Activated naive CD4-positive, alpha-beta T cell treated with anti-CD3 and anti-CD28 coated beads, Interleukin-2, amount 50 U/mL, for 24 hours (primary cell): ENCODE measurements around the gene SIPA1L3.

Experiments used
- H3K27ac Mint-ChIP-seq: one replicate; pipeline ENCODE4 v1.8.0; 2021; ENCODE audit warnings: mild to moderate bottlenecking, mixed read lengths
- H3K27me3 Mint-ChIP-seq: one replicate; pipeline ENCODE4 v1.8.0; 2021; ENCODE audit warnings: mixed read lengths
- H3K36me3 Mint-ChIP-seq: one replicate; pipeline ENCODE4 v1.8.0; 2021; ENCODE audit warnings: mixed read lengths
- H3K4me1 Mint-ChIP-seq: one replicate; pipeline ENCODE4 v1.8.0; 2021; ENCODE audit warnings: mixed read lengths
- H3K4me3 Mint-ChIP-seq: one replicate; pipeline ENCODE4 v1.8.0; 2021; ENCODE audit warnings: mild to moderate bottlenecking, mixed read lengths
- H3K9me3 Mint-ChIP-seq: one replicate; pipeline ENCODE4 v1.8.0; 2021; ENCODE audit warnings: mixed read lengths

The SIPA1L3 gene

DNA sequence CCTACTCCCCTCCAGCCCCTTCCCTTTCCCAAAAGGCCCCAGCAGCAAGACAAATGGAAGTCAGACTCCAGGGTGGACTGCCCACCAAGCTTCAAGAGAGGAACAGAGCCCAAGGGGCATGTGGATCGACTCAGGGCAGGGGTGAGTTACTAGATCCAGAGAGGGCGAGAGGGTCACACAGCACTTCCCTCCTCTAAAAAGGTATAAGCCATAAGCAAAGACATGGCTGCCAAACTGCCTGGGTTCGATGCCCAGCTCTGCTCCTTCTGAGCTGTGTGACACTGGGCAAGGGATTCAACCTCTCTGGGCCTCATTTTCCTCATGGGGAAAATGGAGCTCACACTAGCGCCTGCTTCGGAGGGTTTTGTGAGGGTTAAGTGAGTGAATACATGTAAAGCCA is 345.4 kb downstream of the SIPA1L3 start:
- Mint-ChIP-seq H3K27me3 (peaks cover 19% of the 10 kb centered on the region), H3K9me3 (no peaks in the 10 kb centered on the region), H3K4me3 (no peak overlapping the region), H3K4me1 (no peaks in the 10 kb centered on the region), H3K36me3 (no peaks in the 10 kb centered on the region), H3K27ac (no peak overlapping the region)

DNA sequence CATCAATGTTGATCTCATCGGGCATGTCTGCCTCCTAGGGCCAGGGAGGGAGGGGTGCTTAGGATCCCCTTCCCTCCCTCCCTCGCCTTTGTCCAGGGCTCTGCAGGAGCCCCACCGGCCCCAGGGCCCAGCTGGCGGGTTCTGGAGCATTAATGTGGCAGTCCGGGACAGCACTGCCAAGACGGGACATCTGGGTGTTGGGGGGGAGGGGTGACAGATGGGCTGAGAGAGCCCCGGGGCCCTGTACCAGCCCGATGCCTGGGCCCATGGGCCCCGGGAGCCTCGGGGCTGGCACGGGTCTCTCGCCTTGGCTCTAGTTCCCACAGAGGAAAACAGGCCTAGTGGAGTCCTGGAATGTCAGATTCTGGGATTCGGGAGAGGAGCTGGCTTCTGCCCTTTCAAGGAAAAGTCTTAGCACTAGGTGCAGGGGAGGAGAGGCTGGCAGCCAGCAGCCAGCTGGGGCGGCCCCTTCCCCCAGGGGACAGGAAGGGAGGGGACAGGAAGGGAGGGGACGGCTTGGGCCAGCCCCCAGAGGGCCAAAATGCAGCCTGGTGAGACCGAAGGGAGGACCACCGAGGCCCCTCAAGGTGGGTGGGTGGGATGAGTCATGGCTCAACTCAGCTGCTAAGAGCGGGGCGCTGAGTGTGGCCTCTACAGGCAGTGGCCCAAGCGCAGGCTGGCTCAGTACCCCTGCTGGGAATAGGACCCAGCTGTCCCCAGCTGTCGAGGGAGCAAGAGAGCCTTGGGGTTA is 346.1 kb downstream of the SIPA1L3 start:
- H3K27ac Mint-ChIP-seq = no peak overlapping the region
- H3K9me3 Mint-ChIP-seq = no peaks in the 10 kb centered on the region
- H3K4me3 Mint-ChIP-seq = no peak overlapping the region
- peaks cover 21% of the 10 kb centered on the region for H3K27me3 Mint-ChIP-seq
- H3K4me1 Mint-ChIP-seq = no peaks in the 10 kb centered on the region
- no peaks in the 10 kb centered on the region for H3K36me3 Mint-ChIP-seq

DNA sequence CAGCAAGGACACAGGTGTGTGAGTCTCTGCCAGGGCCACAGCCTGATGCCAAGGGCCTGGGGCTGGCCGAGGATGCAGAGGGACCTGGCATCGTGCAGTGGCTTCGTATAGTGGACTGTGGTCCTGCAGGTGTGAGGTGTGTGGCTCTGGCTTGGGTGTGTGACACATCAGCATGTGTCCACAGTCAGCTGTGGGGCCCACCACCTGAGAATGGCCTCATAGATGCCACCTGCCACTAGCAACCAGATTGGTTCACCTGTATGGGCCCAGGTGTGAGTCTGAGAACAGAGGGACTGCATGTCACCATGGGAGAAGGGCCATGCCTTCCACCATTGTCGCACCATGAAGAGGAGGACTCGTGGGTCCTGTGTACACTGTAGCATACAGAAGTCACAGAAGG is 346.8 kb downstream of the SIPA1L3 start:
- Mint-ChIP-seq H3K4me3 (no peak overlapping the region), H3K27me3 (peaks cover 21% of the 10 kb centered on the region), H3K27ac (no peak overlapping the region), H3K9me3 (no peaks in the 10 kb centered on the region), H3K4me1 (no peaks in the 10 kb centered on the region), H3K36me3 (no peaks in the 10 kb centered on the region)

DNA sequence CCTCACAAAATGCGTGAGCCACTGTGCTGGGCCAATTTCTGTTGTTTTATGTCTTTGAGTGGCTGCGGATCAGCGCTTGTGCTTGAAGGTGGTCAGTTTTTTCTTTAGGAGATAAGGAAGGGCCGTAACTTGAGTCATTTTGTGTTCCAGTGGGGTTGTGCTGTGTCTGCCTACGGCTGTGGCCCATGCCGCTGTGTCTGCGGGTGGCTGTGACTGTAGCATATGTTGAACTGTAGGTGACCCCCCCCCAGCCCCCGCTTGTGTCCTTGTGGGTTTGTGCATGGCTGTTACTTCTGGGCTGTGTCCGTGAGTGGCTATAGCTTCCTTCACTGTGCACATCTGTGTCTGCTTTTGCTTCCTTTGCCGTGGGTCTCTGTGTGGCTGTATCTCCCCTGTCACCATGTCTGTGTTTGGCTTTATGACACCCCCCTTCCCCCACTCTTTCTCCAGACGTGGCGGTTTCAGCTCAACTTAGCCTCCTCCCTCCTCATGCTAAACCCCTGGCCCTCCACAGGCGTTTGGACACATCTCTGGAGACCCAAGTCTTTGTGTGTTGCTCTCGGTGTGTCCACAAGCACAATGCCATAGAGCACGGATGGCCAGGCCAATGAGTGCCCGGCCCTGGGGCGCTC is 348.5 kb downstream of the SIPA1L3 start:
- Mint-ChIP-seq H3K4me3 (no peak overlapping the region), H3K27me3 (peaks cover 24% of the 10 kb centered on the region), H3K4me1 (no peaks in the 10 kb centered on the region), H3K27ac (no peak overlapping the region), H3K9me3 (no peaks in the 10 kb centered on the region), H3K36me3 (no peaks in the 10 kb centered on the region)
